Right cardiac atrium (tissue), 5 donors: ENCODE data around the gene HOXB13. TPM values are rescaled to one million over a fixed set of nuclear protein-coding genes. Genes with fewer than 3 reads are reported as not detected.

Source experiments
- ATAC-seq, 2 donors: fragments of 200-7000 bp; cut with Tn5 transposase; one replicate each; pipeline versions ENCODE4 v1.8.0 to v1.9.1; 2020; ENCODE audit warnings: moderate library complexity in 2 of 2, mild to moderate bottlenecking in 1 of 2
- DNase-seq, 3 donors: peaks; one replicate each; pipeline ENCODE4 v3.0.0-alpha.2; 2020
- H3K27ac ChIP-seq: one replicate; pipeline ENCODE4 v1.5.1; 2013; ENCODE audit warnings: mild to moderate bottlenecking, low read length, control low read depth, moderate library complexity
- H3K27me3 ChIP-seq: one replicate; pipeline ENCODE4 v1.6.1; 2013; ENCODE audit not compliant: control insufficient read depth, insufficient read depth
- H3K4me1 ChIP-seq: one replicate; pipeline ENCODE4 v1.6.1; 2013; ENCODE audit warnings: low read length; ENCODE audit not compliant: control insufficient read depth, insufficient read depth
- H3K4me3 ChIP-seq: one replicate; pipeline ENCODE4 v1.5.1; 2013; ENCODE audit warnings: low read length, control low read depth
- H3K9me3 ChIP-seq: one replicate; pipeline ENCODE4 v1.6.1; 2013; ENCODE audit warnings: low read length; ENCODE audit not compliant: control insufficient read depth
- WGBS: extraction: QIAGEN DNeasy Blood & Tissue Kit; methylation state at CpG from one replicate; pipeline ENCODE4 v1.1.7; 2013; 5-methylcytosine and 5-hydroxymethylcytosine counted together
- intact Hi-C, 4 donors: fragments of 100-400 bp; cut with DNase I; formaldehyde crosslinking; loops; one replicate each; pipeline versions ENCODE4 v1.11.0 to v1.14.0; 2022 to 2023
- long read RNA-seq, 4 donors: library from polyadenylated mRNA; unstranded; transcript quantifications; one replicate each; pipeline ENCODE4 v2.0.0, GENCODE V29; 2020 to 2021
- polyA plus RNA-seq: library from polyadenylated mRNA; stranded (reverse); fragments of 200-250 nt; gene quantifications from one replicate; pipeline ENCODE4 v1.2.3, GENCODE V29; 2013
- total RNA-seq, 4 donors: library from RNA; stranded (reverse); fragmentation: NEBNext Ultra II Directional; extraction: Animal tissue kit (Norgen Biotek cat#: 25700); gene quantifications; one replicate each; pipeline ENCODE4 v1.2.1, GENCODE V29; 2021
- donor health status: healthy with polysubstance abuse.
- donor health status: DM: no; HTN: yes; CAD: no.
- donor health status: DM: no; HTN: no; CAD: no.
- donor health status: DM: no; HTN: yes; CAD: no; lungs with severe emphysema.
- donor health status: DM: yes; HTN: yes; CAD: no.

Gene HOXB13
- total RNA-seq (not detected), polyA plus RNA-seq (not detected)
- long read RNA-seq, donor 1: 0 reads
- long read RNA-seq, donor 2: 0 reads
- long read RNA-seq, donor 3: 0 reads
- long read RNA-seq, donor 4: 0 reads

DNA sequence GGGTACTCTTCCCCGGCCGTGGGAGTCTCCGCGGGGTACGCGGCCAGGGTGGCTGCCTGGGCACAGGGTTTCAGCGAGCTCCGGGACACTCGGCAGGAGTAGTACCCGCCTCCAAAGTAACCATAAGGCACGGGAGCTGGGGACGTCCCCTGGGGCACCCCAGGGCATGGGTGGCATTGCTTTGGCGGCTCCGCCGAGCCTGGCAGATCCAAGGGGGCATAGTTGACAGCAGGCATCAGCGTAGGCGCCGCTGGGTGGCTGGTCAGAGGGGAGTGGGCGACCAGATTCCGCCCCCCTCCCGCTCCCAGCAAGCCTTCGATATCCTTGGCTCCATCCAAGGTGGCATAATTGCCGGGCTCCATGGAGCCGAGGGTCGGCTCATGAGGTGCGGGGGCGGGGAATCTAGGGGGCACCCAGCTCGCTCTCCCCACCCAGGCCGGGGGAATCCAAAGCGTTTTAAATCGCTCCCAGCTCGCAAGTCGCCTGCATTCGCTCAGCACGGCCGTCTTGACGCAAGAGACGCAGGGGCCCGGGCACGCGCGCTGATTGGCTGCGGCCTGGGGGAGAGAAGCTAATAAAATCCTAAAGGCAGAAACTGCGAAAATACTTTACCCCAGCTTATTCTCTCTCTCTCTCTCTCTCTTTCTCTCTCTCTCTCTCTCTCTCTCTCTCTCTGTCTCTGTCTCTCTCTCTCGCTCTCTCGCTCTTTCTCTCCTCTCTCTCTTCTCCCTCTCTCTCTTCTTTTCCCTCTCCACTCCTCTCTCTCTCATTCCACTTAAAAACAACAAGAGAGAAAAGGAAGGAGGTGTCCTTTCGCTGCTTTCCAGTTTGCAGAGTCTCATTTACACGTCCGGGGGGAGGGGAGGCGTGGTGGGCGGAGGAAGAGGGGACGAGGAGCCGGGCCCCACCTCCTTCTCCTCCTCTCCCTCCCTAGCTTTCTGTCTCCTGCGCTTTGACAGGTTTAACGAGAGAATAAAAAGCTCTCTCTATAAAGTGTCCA, at the start of gene HOXB13:
HOXB13 (minus strand) TSS at position 519 of the 1,000 bp plus-strand sequence; CDS start at position 362, 157 bp downstream.
- peak in 2 of 3 donors; percentile 55 to 76 for DNase-seq

DNA sequence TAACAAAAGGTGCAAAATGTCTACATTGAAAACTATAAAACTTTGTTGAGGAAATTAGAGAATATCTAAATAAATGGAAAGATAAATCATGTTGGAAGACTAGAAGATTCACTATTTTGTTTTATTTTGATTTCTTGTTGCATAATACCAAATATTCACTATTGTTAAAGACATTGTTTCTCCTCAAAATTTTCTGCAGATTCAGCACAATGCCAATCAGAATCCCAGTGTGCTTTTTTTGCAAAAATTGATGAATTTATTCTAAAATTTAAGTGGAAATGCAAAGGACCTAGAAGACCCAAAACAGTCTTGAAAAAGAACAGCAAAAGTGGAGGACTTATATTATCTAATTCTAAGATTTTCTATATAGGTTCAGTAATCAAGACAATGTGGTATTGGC, 48.1 kb upstream of the HOXB13 start:
- H3K4me3 ChIP-seq: no peak overlapping the region
- no peaks in the 10 kb centered on the region for H3K9me3 ChIP-seq
- intact Hi-C loops: no loop called here
- H3K27me3 ChIP-seq: no peaks in the 10 kb centered on the region
- no peak overlapping the region for H3K27ac ChIP-seq
- H3K4me1 ChIP-seq: no peaks in the 10 kb centered on the region
- no peak for DNase-seq
- ATAC-seq: no peak

More for the DNA sequence above, at the start of gene HOXB13:
- intact Hi-C loops: loop anchor here in 2 of 4 donors (5.0 to 10.0 kb wide), 2 partner anchors 64 to 156 kb away; no protein-coding TSS in a partner anchor
- Histone ChIP-seq H3K9me3 (no peaks in the 10 kb centered on the region), H3K27me3 (no peaks in the 10 kb centered on the region), H3K4me3 (peak within 1 kb of the TSS; percentile 18), H3K4me1 (no peaks in the 10 kb centered on the region), H3K27ac (no peak within 1 kb of the TSS)
- 3% methylated on average over 55 of the region's 55 CpGs for WGBS
- ATAC-seq: peak in 1 of 2 donors; percentile 22

DNA sequence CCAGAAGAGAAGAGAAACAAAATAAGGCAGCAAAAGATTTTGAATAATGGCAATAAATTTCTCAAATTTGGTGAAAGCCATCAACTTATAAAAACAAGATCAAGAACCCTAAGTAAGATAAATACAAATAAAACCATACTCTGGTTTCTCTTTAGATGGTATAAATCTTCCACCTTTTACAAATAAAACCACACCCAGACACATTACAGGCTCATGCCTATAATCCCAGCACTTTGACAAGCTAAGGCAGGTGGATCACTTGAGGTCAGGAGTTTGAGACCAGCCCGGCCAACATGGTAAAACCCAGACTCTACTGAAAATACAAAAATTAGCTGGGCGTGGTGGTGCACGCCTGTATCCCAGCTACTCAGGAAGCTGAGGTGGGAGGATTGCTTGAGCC, 44.7 kb upstream of the HOXB13 start:
- DNase-seq (no peak), ATAC-seq (no peak)
- Histone ChIP-seq H3K9me3 (no peaks in the 10 kb centered on the region), H3K4me3 (no peak overlapping the region), H3K27ac (no peak overlapping the region), H3K4me1 (no peaks in the 10 kb centered on the region), H3K27me3 (no peaks in the 10 kb centered on the region)
- 87% methylated on average over 3 of the region's 3 CpGs for WGBS
- intact Hi-C loops: no loop called here

DNA sequence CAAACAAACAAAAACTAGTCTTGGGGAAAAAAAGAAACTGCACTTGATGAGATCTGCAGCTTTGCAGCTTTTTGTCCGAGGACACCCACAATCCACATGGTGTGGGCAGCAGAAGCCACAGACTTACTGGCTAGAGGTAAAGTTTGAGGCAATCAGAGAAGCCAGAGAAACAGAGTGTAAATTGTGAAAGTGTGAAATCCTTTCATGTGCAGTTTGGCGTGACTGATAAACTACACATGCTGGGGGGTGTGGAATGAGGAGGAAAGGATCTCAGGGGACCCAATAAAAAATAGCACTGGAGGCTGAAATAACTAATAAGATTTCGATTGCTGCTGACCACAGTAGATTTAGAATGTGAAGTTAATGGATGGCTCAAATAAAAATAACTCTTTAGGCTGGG, 42.4 kb upstream of the HOXB13 start:
- Histone ChIP-seq H3K27ac (no peak overlapping the region), H3K9me3 (no peaks in the 10 kb centered on the region), H3K27me3 (no peaks in the 10 kb centered on the region), H3K4me1 (no peaks in the 10 kb centered on the region), H3K4me3 (no peak overlapping the region)
- intact Hi-C loops: no loop called here
- ATAC-seq (no peak), DNase-seq (no peak)
- 39% methylated on average over 3 of the region's 3 CpGs for WGBS

DNA sequence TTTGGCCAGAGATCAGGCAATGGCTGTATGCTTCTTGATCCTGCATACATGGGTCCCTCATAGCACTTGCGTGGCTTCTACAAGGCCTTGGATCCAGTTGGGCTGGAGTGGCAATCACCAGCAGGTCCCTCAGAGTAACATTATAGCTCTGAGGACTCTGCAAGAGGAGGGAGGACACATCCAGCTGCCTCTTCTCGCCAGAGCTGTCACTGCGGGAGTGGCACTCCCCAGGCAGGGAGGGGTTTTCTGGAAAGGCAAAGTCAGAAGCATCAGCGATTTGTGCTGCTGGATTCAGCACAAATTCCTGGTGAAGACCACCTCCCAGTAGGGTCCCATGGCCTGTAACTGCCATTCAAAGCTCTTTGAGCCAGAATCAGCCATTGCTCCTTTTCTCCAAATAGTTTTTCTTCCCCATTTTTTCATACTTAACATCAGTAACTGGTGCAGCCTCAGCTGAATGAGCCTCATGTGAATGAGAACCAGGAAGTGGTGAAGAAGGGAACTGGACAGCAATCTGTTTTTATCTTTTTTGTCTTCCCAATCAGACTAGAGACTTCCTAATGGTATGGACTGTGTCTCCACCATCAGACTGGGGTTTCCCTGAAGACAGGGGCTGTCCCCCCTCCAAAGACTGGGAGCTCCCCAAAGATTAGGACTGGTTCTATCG, 40.6 kb upstream of the HOXB13 start:
- ATAC-seq (no peak), DNase-seq (no peak)
- Histone ChIP-seq H3K4me3 (no peak overlapping the region), H3K27ac (no peak overlapping the region), H3K9me3 (no peaks in the 10 kb centered on the region), H3K27me3 (no peaks in the 10 kb centered on the region), H3K4me1 (no peaks in the 10 kb centered on the region)
- 72% methylated on average over 5 of the region's 5 CpGs for WGBS
- intact Hi-C loops: no loop called here

DNA sequence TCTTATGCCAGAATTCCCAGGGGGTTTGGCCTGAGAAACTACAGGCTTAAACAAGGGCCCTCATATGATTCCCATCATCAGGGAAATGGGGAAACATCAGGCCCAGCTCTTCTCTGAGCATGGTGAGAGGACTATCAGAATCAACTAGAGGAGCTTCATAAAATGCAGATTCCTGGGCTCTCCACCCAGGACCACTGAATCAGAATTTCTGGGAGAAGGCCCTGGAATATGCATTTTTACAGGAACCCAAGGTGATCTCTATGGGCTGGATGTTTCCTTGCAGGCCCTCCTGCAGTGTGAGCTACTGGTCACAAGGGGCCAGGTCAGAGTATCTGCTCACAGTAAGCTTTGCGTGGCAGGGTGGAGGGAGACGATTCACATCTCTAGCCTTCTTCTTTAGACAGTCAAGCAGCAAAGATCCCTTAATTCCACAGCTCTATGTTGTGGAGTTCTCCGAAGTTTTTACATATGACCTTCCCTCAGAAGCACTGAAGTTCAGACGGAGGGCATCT, 38.8 kb upstream of the HOXB13 start:
- ATAC-seq (no peak), DNase-seq (no peak)
- H3K4me3 ChIP-seq: no peak overlapping the region
- no peak overlapping the region for H3K27ac ChIP-seq
- H3K27me3 ChIP-seq: no peaks in the 10 kb centered on the region
- intact Hi-C loops: no loop called here
- H3K9me3 ChIP-seq: no peaks in the 10 kb centered on the region
- H3K4me1 ChIP-seq: no peaks in the 10 kb centered on the region
- 79% methylated on average over 4 of the region's 4 CpGs for WGBS

DNA sequence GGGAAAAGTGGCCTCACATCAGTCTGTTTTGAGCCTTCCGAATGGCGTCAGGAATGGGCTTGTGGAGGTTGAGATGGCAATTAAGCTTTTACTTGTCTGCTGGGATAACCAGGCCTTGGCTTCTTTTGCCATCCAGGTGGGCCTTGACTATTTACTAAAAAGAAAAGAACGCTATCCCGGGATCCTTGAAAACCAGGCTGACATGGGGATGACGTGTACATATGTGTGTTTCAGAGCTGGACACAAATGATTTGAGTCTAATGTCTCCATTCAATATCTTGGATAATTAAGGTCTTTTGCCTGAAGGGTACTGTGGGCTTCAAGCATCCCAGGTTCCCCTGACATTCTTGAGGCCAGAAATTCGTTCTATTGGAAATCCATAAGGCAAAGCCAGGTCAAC, 32.6 kb upstream of the HOXB13 start:
- 76% methylated on average over 6 of the region's 6 CpGs for WGBS
- no peaks in the 10 kb centered on the region for H3K9me3 ChIP-seq
- intact Hi-C loops: no loop called here
- no peak overlapping the region for H3K4me3 ChIP-seq
- H3K27me3 ChIP-seq: no peaks in the 10 kb centered on the region
- DNase-seq: no peak
- ATAC-seq: no peak
- no peak overlapping the region for H3K27ac ChIP-seq
- H3K4me1 ChIP-seq: no peaks in the 10 kb centered on the region

DNA sequence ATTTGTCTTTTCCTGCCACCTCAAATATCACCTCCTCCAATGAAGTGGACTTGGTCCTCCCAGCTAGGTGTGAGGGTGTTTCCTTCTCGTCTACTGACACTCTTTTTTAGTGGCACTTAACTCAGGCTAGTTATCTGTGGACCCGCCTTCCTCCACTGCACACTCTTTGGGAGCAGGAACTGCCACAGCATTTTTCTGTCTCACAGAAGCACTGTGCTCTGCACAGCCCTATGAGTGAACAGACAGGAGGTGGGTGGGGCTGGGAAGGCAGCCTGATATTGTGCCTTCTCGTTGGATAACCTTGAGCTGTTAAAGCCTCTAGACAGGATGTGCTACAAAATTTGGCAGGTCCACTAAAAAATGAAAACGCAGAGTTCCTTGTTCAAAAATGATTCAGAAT, 31.9 kb upstream of the HOXB13 start:
- no peaks in the 10 kb centered on the region for H3K27me3 ChIP-seq
- peak; percentile 71 to 79 for ATAC-seq

DNA sequence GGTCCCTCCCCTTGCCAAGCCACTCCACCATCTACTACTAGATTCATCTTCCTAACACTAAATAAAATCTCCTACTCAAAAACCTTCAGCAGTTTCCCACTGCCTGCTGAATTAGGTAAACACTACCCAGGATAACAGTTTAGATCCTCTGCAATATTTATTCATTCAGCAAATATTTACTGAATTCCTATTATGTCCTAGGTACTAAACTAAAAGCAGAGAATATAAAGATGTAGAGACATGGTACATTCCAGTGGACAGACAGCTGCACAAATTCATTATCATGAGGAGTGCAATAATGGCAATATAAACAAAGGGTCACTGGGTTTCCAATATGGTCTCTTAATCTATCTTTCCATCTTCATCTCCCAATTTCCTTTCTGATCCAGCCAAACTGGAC, 30.7 kb upstream of the HOXB13 start:
- no peak overlapping the region for H3K27ac ChIP-seq
- intact Hi-C loops: no loop called here
- H3K9me3 ChIP-seq: no peaks in the 10 kb centered on the region
- H3K4me1 ChIP-seq: no peaks in the 10 kb centered on the region
- no peaks in the 10 kb centered on the region for H3K27me3 ChIP-seq
- H3K4me3 ChIP-seq: no peak overlapping the region
- DNase-seq (no peak), ATAC-seq (no peak)

More for the DNA sequence above, 31.9 kb upstream of the HOXB13 start:
- H3K4me1 ChIP-seq: no peaks in the 10 kb centered on the region
- intact Hi-C loops: no loop called here
- H3K9me3 ChIP-seq: no peaks in the 10 kb centered on the region
- H3K4me3 ChIP-seq: no peak overlapping the region
- no peak for DNase-seq
- no peak overlapping the region for H3K27ac ChIP-seq
- 16% methylated on average over 4 of the region's 4 CpGs for WGBS

DNA sequence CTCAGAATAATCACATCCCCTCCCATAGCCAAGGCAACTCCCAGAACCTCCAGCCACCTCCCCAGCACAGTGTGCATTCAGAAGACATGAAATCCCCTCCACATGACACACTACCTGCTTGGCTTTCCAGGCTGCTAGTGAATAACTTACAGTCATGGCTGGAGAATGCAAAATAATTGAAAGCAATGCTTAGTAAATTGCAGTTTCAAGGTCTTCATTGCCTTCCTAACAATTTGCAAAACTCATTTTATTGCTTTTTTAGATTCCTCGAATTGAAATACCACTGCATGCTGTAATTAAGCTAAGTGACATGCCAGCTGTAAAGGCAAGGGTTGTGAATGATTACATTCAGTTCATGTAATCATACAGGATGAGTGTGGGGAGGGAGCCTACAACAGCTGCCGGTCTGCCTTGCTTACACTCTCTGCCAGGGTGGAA, 29.0 kb upstream of the HOXB13 start:
- Histone ChIP-seq H3K9me3 (no peaks in the 10 kb centered on the region), H3K4me1 (no peaks in the 10 kb centered on the region), H3K4me3 (no peak overlapping the region), H3K27ac (no peak overlapping the region), H3K27me3 (no peaks in the 10 kb centered on the region)
- ATAC-seq (no peak), DNase-seq (no peak)
- intact Hi-C loops: no loop called here
- 44% methylated on average over 2 of the region's 2 CpGs for WGBS

DNA sequence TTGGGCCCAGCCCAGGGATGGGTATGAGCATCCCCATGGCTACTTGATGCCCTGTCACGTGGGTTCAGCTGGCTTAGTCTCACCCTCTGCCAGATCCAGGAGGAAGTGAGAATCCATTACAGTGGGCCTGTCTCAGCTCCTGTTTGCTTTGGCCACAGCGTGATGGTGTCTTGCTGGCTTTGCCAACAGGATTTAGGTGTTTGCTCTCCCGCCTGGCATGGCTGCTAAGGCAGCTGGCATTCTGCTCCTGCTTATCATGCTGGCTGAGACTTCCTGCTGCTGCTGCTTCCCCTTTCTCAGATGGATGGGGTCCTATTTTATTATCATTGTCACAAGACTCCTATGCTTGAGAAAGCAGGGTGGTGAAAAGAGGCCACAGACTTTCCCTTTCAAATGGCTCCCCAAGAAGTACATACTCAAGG, 28.3 kb upstream of the HOXB13 start:
- intact Hi-C loops: no loop called here
- ATAC-seq (no peak), DNase-seq (no peak)
- H3K27me3 ChIP-seq: no peaks in the 10 kb centered on the region
- WGBS: 23% methylated on average over 3 of the region's 3 CpGs
- no peaks in the 10 kb centered on the region for H3K9me3 ChIP-seq
- no peak overlapping the region for H3K27ac ChIP-seq
- H3K4me3 ChIP-seq: no peak overlapping the region
- H3K4me1 ChIP-seq: no peaks in the 10 kb centered on the region
